Prostate gland (tissue), 2 donors: ENCODE measurements around the gene ST7.

Experiments used
- POLR2A ChIP-seq: fragments of 450-650 bp; IDR thresholded peaks from one replicate; pipeline ENCODE4 v1.6.1; 2016; ENCODE audit warnings: antibody characterized with exemption, mild to moderate bottlenecking
- POLR2AphosphoS5 ChIP-seq: sonication (generic); formaldehyde crosslinking; IDR thresholded peaks from one replicate; pipeline ENCODE4 v1.6.1; 2017; ENCODE audit warnings: antibody characterized with exemption
- TF ChIP-seq, protein P1 (sequence below), 4 experiments: fragments of 200-600 bp in 2 of 4; fragments of 450-650 bp in 2 of 4; sonication (generic) in 2 of 4; IDR thresholded peaks; 1 replicate in 3 of 4; 2 replicates in 1 of 4; pipeline ENCODE4 v1.5.1; 2016 to 2019; ENCODE audit warnings: antibody characterized with exemption in 4 of 4, mild to moderate bottlenecking in 2 of 4, moderate library complexity in 2 of 4

DNA sequence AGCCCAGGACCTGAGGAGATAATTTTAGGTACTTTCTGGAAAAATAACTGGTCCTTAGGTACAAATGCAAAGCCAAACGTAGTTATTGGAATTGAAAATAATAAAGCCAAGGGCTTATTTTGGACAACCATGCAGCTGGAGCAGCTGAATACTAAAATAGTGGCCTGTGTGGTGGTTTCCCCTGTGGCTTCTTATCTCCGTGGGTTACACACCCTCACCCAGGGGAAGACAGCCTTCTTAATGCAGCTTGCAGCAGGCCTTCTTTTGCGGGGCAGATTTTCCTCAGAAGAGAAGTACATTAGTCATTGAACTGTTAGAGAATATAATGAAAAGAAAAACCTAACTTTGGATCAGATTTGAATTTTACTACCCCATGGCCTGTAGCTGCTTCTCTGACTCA is 133.5 kb downstream of the ST7 start:
- TF ChIP-seq POLR2A (no peak), POLR2AphosphoS5 (no peak)
- TF ChIP-seq, protein P1, sequence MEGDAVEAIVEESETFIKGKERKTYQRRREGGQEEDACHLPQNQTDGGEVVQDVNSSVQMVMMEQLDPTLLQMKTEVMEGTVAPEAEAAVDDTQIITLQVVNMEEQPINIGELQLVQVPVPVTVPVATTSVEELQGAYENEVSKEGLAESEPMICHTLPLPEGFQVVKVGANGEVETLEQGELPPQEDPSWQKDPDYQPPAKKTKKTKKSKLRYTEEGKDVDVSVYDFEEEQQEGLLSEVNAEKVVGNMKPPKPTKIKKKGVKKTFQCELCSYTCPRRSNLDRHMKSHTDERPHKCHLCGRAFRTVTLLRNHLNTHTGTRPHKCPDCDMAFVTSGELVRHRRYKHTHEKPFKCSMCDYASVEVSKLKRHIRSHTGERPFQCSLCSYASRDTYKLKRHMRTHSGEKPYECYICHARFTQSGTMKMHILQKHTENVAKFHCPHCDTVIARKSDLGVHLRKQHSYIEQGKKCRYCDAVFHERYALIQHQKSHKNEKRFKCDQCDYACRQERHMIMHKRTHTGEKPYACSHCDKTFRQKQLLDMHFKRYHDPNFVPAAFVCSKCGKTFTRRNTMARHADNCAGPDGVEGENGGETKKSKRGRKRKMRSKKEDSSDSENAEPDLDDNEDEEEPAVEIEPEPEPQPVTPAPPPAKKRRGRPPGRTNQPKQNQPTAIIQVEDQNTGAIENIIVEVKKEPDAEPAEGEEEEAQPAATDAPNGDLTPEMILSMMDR (IDR thresholded peaks at IDR 0.05) = no peak
